22Rv1 (cell line): ENCODE measurements around the gene WNK3.

Experiments
- ZFX ChIP-seq: fragments of 450-650 bp; IDR thresholded peaks from 2 replicates; pipeline ENCODE4 v1.6.1; 2017; ENCODE audit warnings: antibody characterized with exemption, borderline replicate concordance
- TF ChIP-seq, protein P1 (sequence below): fragments of 450-650 bp; IDR thresholded peaks from 2 replicates; pipeline ENCODE4 v1.5.1; 2017; ENCODE audit warnings: mild to moderate bottlenecking

DNA sequence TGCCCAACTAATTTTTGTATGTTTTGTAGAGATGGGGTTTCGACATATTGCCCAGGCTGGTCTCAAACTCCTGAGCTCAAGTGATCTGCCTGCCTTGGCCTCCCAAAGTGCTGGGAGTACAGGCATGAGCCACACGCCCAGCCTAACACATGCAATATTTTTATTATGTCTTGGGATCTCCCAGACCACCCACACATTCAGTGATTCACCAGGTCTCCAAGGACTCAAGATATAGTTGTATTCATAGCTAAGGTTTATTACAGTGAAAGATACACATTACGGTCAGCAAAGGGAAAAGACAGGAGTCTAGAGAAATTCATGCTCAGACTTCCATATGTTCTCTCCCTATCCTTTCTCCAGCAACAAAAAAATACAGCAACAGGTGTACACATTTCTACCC is 149.3 kb downstream of the WNK3 start:
- TF ChIP-seq, protein P1, sequence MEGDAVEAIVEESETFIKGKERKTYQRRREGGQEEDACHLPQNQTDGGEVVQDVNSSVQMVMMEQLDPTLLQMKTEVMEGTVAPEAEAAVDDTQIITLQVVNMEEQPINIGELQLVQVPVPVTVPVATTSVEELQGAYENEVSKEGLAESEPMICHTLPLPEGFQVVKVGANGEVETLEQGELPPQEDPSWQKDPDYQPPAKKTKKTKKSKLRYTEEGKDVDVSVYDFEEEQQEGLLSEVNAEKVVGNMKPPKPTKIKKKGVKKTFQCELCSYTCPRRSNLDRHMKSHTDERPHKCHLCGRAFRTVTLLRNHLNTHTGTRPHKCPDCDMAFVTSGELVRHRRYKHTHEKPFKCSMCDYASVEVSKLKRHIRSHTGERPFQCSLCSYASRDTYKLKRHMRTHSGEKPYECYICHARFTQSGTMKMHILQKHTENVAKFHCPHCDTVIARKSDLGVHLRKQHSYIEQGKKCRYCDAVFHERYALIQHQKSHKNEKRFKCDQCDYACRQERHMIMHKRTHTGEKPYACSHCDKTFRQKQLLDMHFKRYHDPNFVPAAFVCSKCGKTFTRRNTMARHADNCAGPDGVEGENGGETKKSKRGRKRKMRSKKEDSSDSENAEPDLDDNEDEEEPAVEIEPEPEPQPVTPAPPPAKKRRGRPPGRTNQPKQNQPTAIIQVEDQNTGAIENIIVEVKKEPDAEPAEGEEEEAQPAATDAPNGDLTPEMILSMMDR, result no peak
- TF ChIP-seq ZFX, result no peak
